ENCODE measurements around the gene RNF115.

Gene RNF115

DNA sequence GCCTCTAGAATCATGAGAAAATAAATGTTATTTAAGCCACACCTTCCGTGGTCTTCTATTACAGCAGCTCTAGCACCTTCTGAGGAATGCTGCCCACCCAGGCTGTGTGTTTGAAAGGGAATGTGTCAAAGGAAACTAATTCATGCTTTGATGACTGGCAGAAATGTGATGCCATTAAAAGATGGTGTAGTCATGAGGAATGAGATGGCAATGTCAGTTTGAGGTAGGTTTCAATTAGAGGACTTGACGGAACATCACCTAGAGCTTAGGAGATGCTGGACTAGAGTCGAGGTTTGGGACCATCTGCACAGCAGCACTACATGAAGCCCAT, 127.3 kb downstream of the RNF115 start:
- no peaks in the 10 kb centered on the region for H3K79me2 ChIP-seq (ENCODE audit: insufficient read depth, low read length)
- H2AFZ ChIP-seq (ENCODE audit: low read length) = no peak overlapping the region
- no peaks in the 10 kb centered on the region for H3K27me3 ChIP-seq (ENCODE audit: insufficient read depth, low read length, poor library complexity, severe bottlenecking)
- no peak overlapping the region for H3K4me2 ChIP-seq (ENCODE audit: low read depth, low read length, poor library complexity, severe bottlenecking)
- H3F3A ChIP-seq (ENCODE audit: low read depth) = no peaks in the 10 kb centered on the region
- no peak overlapping the region for H3K4me3 ChIP-seq (ENCODE audit: low read length, poor library complexity, severe bottlenecking)
- no peaks in the 10 kb centered on the region for H3K36me3 ChIP-seq (ENCODE audit: insufficient read depth, low read length)
- H3K9ac ChIP-seq (ENCODE audit: low read depth, low read length, poor library complexity, severe bottlenecking) = no peak overlapping the region
- no peaks in the 10 kb centered on the region for H3K9me2 ChIP-seq (replicated peaks; ENCODE audit: low read depth, low read length)
- H4K20me1 ChIP-seq (ENCODE audit: insufficient read depth, low read length, poor library complexity, severe bottlenecking) = no peaks in the 10 kb centered on the region
- H3K4me1 ChIP-seq (ENCODE audit: insufficient read depth, low read length, poor library complexity, severe bottlenecking) = no peaks in the 10 kb centered on the region
- no peaks in the 10 kb centered on the region for H3K9me3 ChIP-seq (ENCODE audit: insufficient read depth, low read depth, low read length)
- TF ChIP-seq, protein P1, sequence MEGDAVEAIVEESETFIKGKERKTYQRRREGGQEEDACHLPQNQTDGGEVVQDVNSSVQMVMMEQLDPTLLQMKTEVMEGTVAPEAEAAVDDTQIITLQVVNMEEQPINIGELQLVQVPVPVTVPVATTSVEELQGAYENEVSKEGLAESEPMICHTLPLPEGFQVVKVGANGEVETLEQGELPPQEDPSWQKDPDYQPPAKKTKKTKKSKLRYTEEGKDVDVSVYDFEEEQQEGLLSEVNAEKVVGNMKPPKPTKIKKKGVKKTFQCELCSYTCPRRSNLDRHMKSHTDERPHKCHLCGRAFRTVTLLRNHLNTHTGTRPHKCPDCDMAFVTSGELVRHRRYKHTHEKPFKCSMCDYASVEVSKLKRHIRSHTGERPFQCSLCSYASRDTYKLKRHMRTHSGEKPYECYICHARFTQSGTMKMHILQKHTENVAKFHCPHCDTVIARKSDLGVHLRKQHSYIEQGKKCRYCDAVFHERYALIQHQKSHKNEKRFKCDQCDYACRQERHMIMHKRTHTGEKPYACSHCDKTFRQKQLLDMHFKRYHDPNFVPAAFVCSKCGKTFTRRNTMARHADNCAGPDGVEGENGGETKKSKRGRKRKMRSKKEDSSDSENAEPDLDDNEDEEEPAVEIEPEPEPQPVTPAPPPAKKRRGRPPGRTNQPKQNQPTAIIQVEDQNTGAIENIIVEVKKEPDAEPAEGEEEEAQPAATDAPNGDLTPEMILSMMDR (conservative IDR thresholded peaks at IDR 0.05; ENCODE audit: low read length) = no peak
- TF ChIP-seq EZH2phosphoT487 (IDR thresholded peaks at IDR 0.05; ENCODE audit: borderline replicate concordance) = no peak

DNA sequence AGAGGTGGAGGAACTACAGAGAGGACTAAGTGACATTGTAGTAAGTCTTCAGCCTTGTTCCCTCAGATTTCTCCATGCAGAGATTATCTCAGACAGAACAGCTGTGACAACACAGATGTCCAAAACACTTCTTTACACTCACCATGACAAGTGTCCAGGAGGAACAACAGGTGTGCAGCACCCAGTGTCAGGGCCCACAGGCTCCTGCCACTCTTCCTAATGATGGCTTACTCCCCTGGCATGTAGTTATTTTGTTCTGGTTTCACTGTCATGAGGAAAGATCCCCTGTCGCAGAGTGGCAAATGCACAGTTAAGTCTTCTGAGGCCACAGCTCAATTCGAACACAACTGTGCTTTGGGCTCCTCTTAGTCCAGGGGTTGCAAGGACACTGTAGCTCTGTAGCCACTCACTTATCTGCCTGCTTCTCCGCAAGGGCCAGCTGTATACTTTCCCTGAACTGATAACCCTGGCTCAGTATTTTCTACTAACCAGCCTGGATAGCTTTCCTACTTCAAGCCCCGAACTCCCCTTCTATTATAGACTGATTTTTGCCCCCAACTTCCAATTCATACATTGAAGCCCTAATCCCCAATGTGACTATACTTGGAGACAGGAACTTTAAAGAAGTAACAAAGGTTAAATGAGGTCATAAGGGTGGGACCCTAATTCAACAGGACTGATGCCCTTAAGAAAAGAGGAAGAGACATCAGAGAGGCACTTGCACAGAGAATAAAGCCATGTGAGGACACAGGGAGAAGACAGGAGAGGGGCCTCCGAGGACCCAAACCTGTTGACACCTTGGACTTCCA, 127.9 kb downstream of the RNF115 start:
- Histone ChIP-seq H3K9me2 (replicated peaks; ENCODE audit: low read depth, low read length) (no peaks in the 10 kb centered on the region), H2AFZ (ENCODE audit: low read length) (no peak overlapping the region), H3K9me3 (ENCODE audit: insufficient read depth, low read depth, low read length) (no peaks in the 10 kb centered on the region), H3K27me3 (ENCODE audit: insufficient read depth, low read length, poor library complexity, severe bottlenecking) (no peaks in the 10 kb centered on the region), H3K79me2 (ENCODE audit: insufficient read depth, low read length) (no peaks in the 10 kb centered on the region), H3K9ac (ENCODE audit: low read depth, low read length, poor library complexity, severe bottlenecking) (no peak overlapping the region), H3K4me1 (ENCODE audit: insufficient read depth, low read length, poor library complexity, severe bottlenecking) (no peaks in the 10 kb centered on the region), H3F3A (ENCODE audit: low read depth) (no peaks in the 10 kb centered on the region), H3K36me3 (ENCODE audit: insufficient read depth, low read length) (no peaks in the 10 kb centered on the region), H3K4me2 (ENCODE audit: low read depth, low read length, poor library complexity, severe bottlenecking) (no peak overlapping the region), H3K4me3 (ENCODE audit: low read length, poor library complexity, severe bottlenecking) (no peak overlapping the region), H4K20me1 (ENCODE audit: insufficient read depth, low read length, poor library complexity, severe bottlenecking) (no peaks in the 10 kb centered on the region)
- TF ChIP-seq EZH2phosphoT487 (IDR thresholded peaks at IDR 0.05; ENCODE audit: borderline replicate concordance) = no peak
- TF ChIP-seq, protein P1 (conservative IDR thresholded peaks at IDR 0.05; ENCODE audit: low read length) = no peak

DNA sequence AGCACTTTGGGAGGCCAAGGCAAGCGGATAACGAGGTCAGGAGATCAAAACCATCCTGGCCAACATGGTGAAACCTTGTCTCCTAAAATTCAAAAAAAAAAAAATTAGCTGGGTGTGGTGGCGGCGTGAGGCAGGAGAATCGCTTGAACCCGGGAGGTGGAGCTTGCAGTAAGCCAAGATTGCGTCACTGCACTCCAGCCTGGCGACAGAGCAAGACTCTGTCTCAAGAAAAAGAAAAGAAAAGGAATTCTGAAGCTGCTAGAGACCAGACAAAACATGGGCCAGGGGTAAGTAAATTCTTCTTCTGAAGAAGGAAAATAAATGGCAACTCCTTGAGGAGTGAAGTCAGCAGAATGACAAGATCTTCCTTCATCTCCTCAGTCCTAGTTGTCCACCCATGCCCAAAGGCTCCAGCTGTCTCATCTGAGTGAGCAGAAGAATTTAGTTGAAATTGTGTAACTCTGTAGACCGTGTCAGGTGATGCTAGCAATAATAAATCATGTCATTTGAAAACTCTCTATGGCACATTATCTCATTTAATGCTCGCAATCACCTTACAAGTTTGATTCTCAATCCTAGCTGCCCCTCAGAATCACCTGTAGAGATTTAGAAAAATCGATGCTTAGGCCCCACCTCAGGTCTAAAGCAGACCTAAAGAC, 131.0 kb downstream of the RNF115 start:
- TF ChIP-seq, protein P1 (conservative IDR thresholded peaks at IDR 0.05; ENCODE audit: low read length) = no peak
- no peak for TF ChIP-seq EZH2phosphoT487 (IDR thresholded peaks at IDR 0.05; ENCODE audit: borderline replicate concordance)
- H2AFZ ChIP-seq (ENCODE audit: low read length) = no peak overlapping the region

More for the DNA sequence above, 131.0 kb downstream of the RNF115 start:
- Histone ChIP-seq H3K4me3 (ENCODE audit: low read length, poor library complexity, severe bottlenecking) (no peak overlapping the region), H4K20me1 (ENCODE audit: insufficient read depth, low read length, poor library complexity, severe bottlenecking) (no peaks in the 10 kb centered on the region), H3K4me1 (ENCODE audit: insufficient read depth, low read length, poor library complexity, severe bottlenecking) (peaks cover 10% of the 10 kb centered on the region), H3K9me2 (replicated peaks; ENCODE audit: low read depth, low read length) (no peaks in the 10 kb centered on the region), H3K4me2 (ENCODE audit: low read depth, low read length, poor library complexity, severe bottlenecking) (no peak overlapping the region), H3K27me3 (ENCODE audit: insufficient read depth, low read length, poor library complexity, severe bottlenecking) (no peaks in the 10 kb centered on the region), H3K79me2 (ENCODE audit: insufficient read depth, low read length) (no peaks in the 10 kb centered on the region), H3K36me3 (ENCODE audit: insufficient read depth, low read length) (no peaks in the 10 kb centered on the region), H3F3A (ENCODE audit: low read depth) (no peaks in the 10 kb centered on the region), H3K9me3 (ENCODE audit: insufficient read depth, low read depth, low read length) (no peaks in the 10 kb centered on the region), H3K9ac (ENCODE audit: low read depth, low read length, poor library complexity, severe bottlenecking) (no peak overlapping the region)

All from Loucy (cell line).